Adrenal gland (tissue), 12 donors: Measurements from ENCODE around the gene SMIM5. TPM values are rescaled to one million over a fixed set of nuclear protein-coding genes. Genes with fewer than 3 reads are reported as not detected.
A peak's percentile ranks its signal among the peaks of the same experiment; 100 is the strongest.

Experiments used
- DNase-seq, 7 donors: peaks; one replicate each; pipeline ENCODE4 v3.0.0-alpha.2; 2019 to 2020
- H3K27ac ChIP-seq, 5 donors: fragments of 200-600 bp; sonication (generic) in 4 of 5; 1 replicate in 3 of 5; 2 replicates in 2 of 5; pipeline versions ENCODE4 v1.5.1 to v1.8.0; 2016 to 2020; ENCODE audit warnings: mild to moderate bottlenecking in 1 of 5
- H3K27me3 ChIP-seq: fragments of 200-600 bp; 2 replicates; pipeline ENCODE4 v1.8.0; 2021
- H3K36me3 ChIP-seq, 2 donors: fragments of 200-600 bp; replicated peaks in 1 of 2; 1 replicate in 1 of 2; 2 replicates in 1 of 2; pipeline versions ENCODE4 v1.5.1 to v1.8.0; 2018 to 2022
- H3K4me1 ChIP-seq, 2 donors: fragments of 200-600 bp; replicated peaks in 1 of 2; 1 replicate in 1 of 2; 2 replicates in 1 of 2; pipeline versions ENCODE4 v1.5.1 to v1.8.0; 2018 to 2021
- H3K4me3 ChIP-seq, 4 donors: fragments of 200-600 bp; sonication (generic) in 3 of 4; one replicate each; pipeline ENCODE4 v1.5.1; 2016 to 2018
- H3K9me3 ChIP-seq, 3 donors: fragments of 200-600 bp; sonication (generic) in 1 of 3; replicated peaks in 1 of 3; 1 replicate in 2 of 3; 2 replicates in 1 of 3; pipeline versions ENCODE4 v1.5.1 to v1.8.0; 2016 to 2021
- CTCF ChIP-seq, 6 experiments: fragments of 450-650 bp in 4 of 6; fragments of 200-600 bp in 2 of 6; sonication (generic) in 1 of 6; IDR thresholded peaks; 1 replicate in 5 of 6; 2 replicates in 1 of 6; pipeline versions ENCODE4 v1.5.1 to v1.8.0; 2016 to 2021; ENCODE audit warnings: antibody characterized with exemption in 6 of 6, mild to moderate bottlenecking in 2 of 6, moderate library complexity in 1 of 6
- POLR2A ChIP-seq, 2 donors: fragments of 450-650 bp; IDR thresholded peaks; one replicate each; pipeline ENCODE4 v1.6.1; 2017; ENCODE audit warnings: antibody characterized with exemption in 2 of 2, mild to moderate bottlenecking in 2 of 2, moderate library complexity in 1 of 2
- WGBS, 4 donors: extraction: QIAGEN DNeasy Blood & Tissue Kit in 2 of 4; methylation state at CpG; one replicate each; pipeline versions ENCODE4 v1.1.5 to v1.1.7; 2013 to 2017; 5-methylcytosine and 5-hydroxymethylcytosine counted together
- intact Hi-C, 2 donors: fragments of 100-400 bp; cut with DNase I; formaldehyde crosslinking; loops; one replicate each; pipeline versions ENCODE4 v1.14.1 to v1.15.0; 2022 to 2023
- polyA plus RNA-seq, 3 donors: library from polyadenylated mRNA; stranded (reverse); fragments of 200-250 nt in 2 of 3; fragments of 350-450 nt in 1 of 3; fragmentation: Illumina TruSeq in 1 of 3; extraction: RNeasy Lipid Tissue Mini Kit (QIAGEN cat#74804) in 1 of 3; gene quantifications; one replicate each; pipeline ENCODE4 v1.2.3, GENCODE V29; 2013 to 2014
- total RNA-seq, 9 donors: library from RNA; depleted of rRNA in 4 of 9; stranded (reverse); fragments of >200 nt in 4 of 9; fragments of 120-200 nt in 1 of 9; fragmentation: NEBNext Ultra II Directional in 1 of 9; extraction: Animal tissue kit (Norgen Biotek cat#: 25700) in 1 of 9; gene quantifications; one replicate each; pipeline versions ENCODE4 v1.1.0 to v1.2.4, GENCODE V29; 2013 to 2023
- donor health status: healthy with polysubstance abuse.
- donor health status: Bipolar disorder and iron deficiency.
- donor health status: DM: yes; HTN: yes; CAD: no.
- donor health status: DM: no; HTN: no; CAD: no.
- donor health status: DM: no; HTN: no; CAD: no.
- donor health status: DM: yes; HTN: yes; CAD: no.

The SMIM5 gene
- total and polyA plus RNA-seq, 12 donors: 0.13 to 2.6 (median 0.77) TPM; not detected in 4

- Histone ChIP-seq H3K27ac (no peak overlapping the region), H3K27me3 (no peaks in the 10 kb centered on the region), H3K4me1 (no peaks in the 10 kb centered on the region), H3K9me3 (no peaks in the 10 kb centered on the region), H3K4me3 (no peak overlapping the region), H3K36me3 (no peaks in the 10 kb centered on the region)
- peak; percentile 47 to 76 (median 66) for TF ChIP-seq CTCF (IDR thresholded peaks at IDR 0.05)
- TF ChIP-seq POLR2A (IDR thresholded peaks at IDR 0.05): no peak
- 46 to 72% (median 51%) methylated on average over 18 to 28 of the region's 28 CpGs for WGBS, 4 donors
- intact Hi-C loops: no loop called here
- peak; percentile 57 to 84 (median 72) for DNase-seq
Measured at GRCh38 chr17:75601057-75601987, 31.9 kb upstream of the SMIM5 start.

- no peak overlapping the region for H3K4me3 ChIP-seq
- TF ChIP-seq POLR2A (IDR thresholded peaks at IDR 0.05) (no peak), CTCF (IDR thresholded peaks at IDR 0.05) (no peak)
- H3K36me3 ChIP-seq: no peaks in the 10 kb centered on the region
- H3K27me3 ChIP-seq: no peaks in the 10 kb centered on the region
- H3K9me3 ChIP-seq: no peaks in the 10 kb centered on the region
- 86 to 94% (median 91%) methylated on average over 5 to 12 of the region's 12 CpGs for WGBS, 4 donors
- no peaks in the 10 kb centered on the region for H3K4me1 ChIP-seq
- DNase-seq: no peak
- no peak overlapping the region for H3K27ac ChIP-seq
- intact Hi-C loops: no loop called here
Measured at GRCh38 chr17:75602644-75603043, 30.6 kb upstream of the SMIM5 start.

- H3K9me3 ChIP-seq: no peaks in the 10 kb centered on the region
- no peaks in the 10 kb centered on the region for H3K27me3 ChIP-seq
- 79 to 88% (median 87%) methylated on average over 8 to 9 of the region's 9 CpGs for WGBS, 4 donors
- no peak for TF ChIP-seq CTCF (IDR thresholded peaks at IDR 0.05)
- no peak for TF ChIP-seq POLR2A (IDR thresholded peaks at IDR 0.05)
- no peak for DNase-seq
- no peak overlapping the region for H3K4me3 ChIP-seq
- H3K27ac ChIP-seq: no peak overlapping the region
- no peaks in the 10 kb centered on the region for H3K4me1 ChIP-seq
- intact Hi-C loops: no loop called here
- H3K36me3 ChIP-seq: no peaks in the 10 kb centered on the region
Measured at GRCh38 chr17:75603123-75603522, 30.1 kb upstream of the SMIM5 start.

GRCh38 chr17:75604034-75604695 lies 29.1 kb upstream of the SMIM5 start:
- no peak for DNase-seq
- no peaks in the 10 kb centered on the region for H3K27me3 ChIP-seq
- WGBS, 4 donors: 68 to 82% (median 70%) methylated on average over 6 to 12 of the region's 12 CpGs
- intact Hi-C loops: no loop called here
- no peaks in the 10 kb centered on the region for H3K4me1 ChIP-seq
- TF ChIP-seq CTCF (IDR thresholded peaks at IDR 0.05): no peak
- TF ChIP-seq POLR2A (IDR thresholded peaks at IDR 0.05): no peak
- H3K9me3 ChIP-seq: no peaks in the 10 kb centered on the region
- H3K36me3 ChIP-seq: no peaks in the 10 kb centered on the region
- H3K4me3 ChIP-seq: no peak overlapping the region
- H3K27ac ChIP-seq: no peak overlapping the region
